Activated T-helper 1 cell treated with Interleukin-2 at 50 U/mL for 16 hours (primary cell): Measurements from ENCODE around the gene LCN1.

Source experiments
- DNase-seq: peaks from one replicate; pipeline ENCODE4 v3.0.0-alpha.2; 2020; ENCODE audit warnings: low read depth

The LCN1 gene

GRCh38 chr9:135567311-135567710 is 46.1 kb downstream of the LCN1 start:
- DNase-seq = no peak

- no peak for DNase-seq
These were observed 46.8 kb downstream of the LCN1 start for GRCh38 chr9:135568026-135568425.

- no peak for DNase-seq
These were observed 49.2 kb downstream of the LCN1 start for GRCh38 chr9:135570456-135570855.

- no peak for DNase-seq
These were observed 51.0 kb downstream of the LCN1 start for GRCh38 chr9:135572233-135572632.

- no peak for DNase-seq
These were observed 51.9 kb downstream of the LCN1 start for GRCh38 chr9:135573124-135573523.

- no peak for DNase-seq
These were observed 53.1 kb downstream of the LCN1 start for GRCh38 chr9:135574331-135574730.

- no peak for DNase-seq
These were observed 53.7 kb downstream of the LCN1 start for GRCh38 chr9:135574943-135575342.
